ENCODE measurements around the gene ADAMTSL3. TPM values are rescaled to one million over a fixed set of nuclear protein-coding genes. Genes with fewer than 3 reads are reported as not detected.

The ADAMTSL3 gene
- total RNA-seq, 1 donor from 2014 or later: 0.64 TPM

GRCh38 chr15:83844742-83845141 is 190.8 kb downstream of the ADAMTSL3 start:
- no peaks in the 10 kb centered on the region for H3K9me3 Mint-ChIP-seq (ENCODE audit: unreplicated experiment)
- DNase-seq (ENCODE audit: low spot score): no peak
- H3K4me3 Mint-ChIP-seq (ENCODE audit: unreplicated experiment): no peak overlapping the region
- H3K36me3 Mint-ChIP-seq (ENCODE audit: low read depth, unreplicated experiment): no peaks in the 10 kb centered on the region
- no peak for TF ChIP-seq CTCF (IDR thresholded peaks at IDR 0.05; ENCODE audit: unreplicated experiment)
- H3K27ac Mint-ChIP-seq (ENCODE audit: unreplicated experiment): no peak overlapping the region
- H3K27me3 Mint-ChIP-seq (ENCODE audit: unreplicated experiment): no peaks in the 10 kb centered on the region
- peaks cover 6% of the 10 kb centered on the region for H3K4me1 Mint-ChIP-seq (ENCODE audit: unreplicated experiment)

DNA sequence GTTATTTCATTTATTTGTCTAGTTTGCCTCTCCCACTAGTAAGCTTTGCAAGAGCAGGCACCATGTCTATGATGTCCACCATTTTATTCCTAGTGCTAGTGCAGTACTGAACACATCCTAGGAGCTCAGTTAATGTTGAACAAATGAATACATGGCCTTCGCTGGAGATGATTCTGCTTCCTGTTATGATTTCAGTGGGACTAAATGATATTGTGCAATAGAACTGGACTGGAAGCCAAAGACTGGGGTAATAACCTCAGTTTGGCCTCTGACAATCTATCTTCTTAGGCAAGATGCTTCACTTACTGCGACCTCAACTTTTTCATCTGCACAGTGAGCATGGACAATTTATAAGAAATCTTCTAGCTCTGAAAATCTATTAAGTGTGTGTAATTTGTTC is 191.3 kb downstream of the ADAMTSL3 start:
- Mint-ChIP-seq H3K27me3 (ENCODE audit: unreplicated experiment) (no peaks in the 10 kb centered on the region), H3K4me1 (ENCODE audit: unreplicated experiment) (peaks cover 6% of the 10 kb centered on the region), H3K9me3 (ENCODE audit: unreplicated experiment) (no peaks in the 10 kb centered on the region), H3K4me3 (ENCODE audit: unreplicated experiment) (no peak overlapping the region), H3K36me3 (ENCODE audit: low read depth, unreplicated experiment) (no peaks in the 10 kb centered on the region), H3K27ac (ENCODE audit: unreplicated experiment) (no peak overlapping the region)
- no peak for DNase-seq (ENCODE audit: low spot score)
- no peak for TF ChIP-seq CTCF (IDR thresholded peaks at IDR 0.05; ENCODE audit: unreplicated experiment)

DNA sequence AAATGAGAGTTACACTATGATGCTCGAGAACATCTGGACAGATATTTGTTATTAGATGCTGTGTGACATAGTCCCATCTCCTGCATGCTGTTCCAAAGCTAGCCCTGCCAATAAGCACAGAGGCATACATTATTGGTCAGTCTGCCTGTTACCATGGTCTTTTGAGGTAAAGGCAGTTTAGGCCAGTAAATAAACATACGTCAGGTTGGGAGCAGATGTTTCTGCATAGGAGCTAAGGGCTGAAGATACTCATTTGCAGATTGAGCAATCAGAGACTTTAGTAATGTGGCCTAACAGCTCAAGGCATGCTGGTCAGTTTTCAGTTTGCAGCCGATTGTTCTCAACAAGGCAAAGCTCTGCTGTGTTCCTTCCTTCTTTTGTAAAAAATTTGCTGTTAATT is 192.9 kb downstream of the ADAMTSL3 start:
- no peak overlapping the region for H3K4me3 Mint-ChIP-seq (ENCODE audit: unreplicated experiment)
- H3K4me1 Mint-ChIP-seq (ENCODE audit: unreplicated experiment): peaks cover 6% of the 10 kb centered on the region
- H3K36me3 Mint-ChIP-seq (ENCODE audit: low read depth, unreplicated experiment): no peaks in the 10 kb centered on the region
- TF ChIP-seq CTCF (IDR thresholded peaks at IDR 0.05; ENCODE audit: unreplicated experiment): no peak
- H3K27me3 Mint-ChIP-seq (ENCODE audit: unreplicated experiment): no peaks in the 10 kb centered on the region
- no peak for DNase-seq (ENCODE audit: low spot score)
- H3K27ac Mint-ChIP-seq (ENCODE audit: unreplicated experiment): no peak overlapping the region
- H3K9me3 Mint-ChIP-seq (ENCODE audit: unreplicated experiment): no peaks in the 10 kb centered on the region

DNA sequence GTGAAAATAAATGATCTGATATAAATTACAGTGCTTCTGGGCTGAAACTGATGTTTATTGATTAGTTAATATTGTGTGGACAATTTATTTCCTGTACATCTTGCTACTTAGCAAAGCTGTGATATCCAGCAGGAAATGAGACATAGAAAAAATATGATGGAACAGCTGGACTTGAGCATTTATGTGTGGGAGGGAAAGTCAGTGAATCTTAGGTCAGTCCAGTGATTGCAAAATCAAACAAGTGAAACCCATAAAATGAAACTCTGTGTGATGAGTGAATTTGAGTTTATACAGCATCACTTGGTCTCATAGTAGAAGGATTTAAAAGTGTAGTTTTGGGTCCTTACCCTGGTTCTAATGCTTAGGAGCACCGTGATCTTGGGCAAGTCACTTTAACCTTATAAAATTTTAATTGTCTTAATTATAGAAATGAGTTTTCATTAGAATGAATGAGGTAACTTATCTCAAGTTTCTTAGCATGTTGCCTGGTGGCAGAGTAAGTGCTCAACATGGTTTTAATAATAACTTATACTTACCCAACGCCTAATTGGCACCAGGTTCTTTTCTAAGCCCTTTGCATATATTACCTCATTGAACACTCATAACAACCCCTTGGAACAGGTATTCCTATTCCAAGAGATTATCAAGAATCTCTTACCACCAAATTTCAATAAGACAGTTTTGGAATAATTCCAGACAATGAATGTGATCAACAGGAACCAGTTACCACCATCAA is 194.6 kb downstream of the ADAMTSL3 start:
- H3K27me3 Mint-ChIP-seq (ENCODE audit: unreplicated experiment): no peaks in the 10 kb centered on the region
- no peak overlapping the region for H3K27ac Mint-ChIP-seq (ENCODE audit: unreplicated experiment)
- H3K9me3 Mint-ChIP-seq (ENCODE audit: unreplicated experiment): no peaks in the 10 kb centered on the region
- no peak overlapping the region for H3K4me3 Mint-ChIP-seq (ENCODE audit: unreplicated experiment)
- TF ChIP-seq CTCF (IDR thresholded peaks at IDR 0.05; ENCODE audit: unreplicated experiment): no peak
- DNase-seq (ENCODE audit: low spot score): no peak
- peaks cover 6% of the 10 kb centered on the region for H3K4me1 Mint-ChIP-seq (ENCODE audit: unreplicated experiment)
- H3K36me3 Mint-ChIP-seq (ENCODE audit: low read depth, unreplicated experiment): no peaks in the 10 kb centered on the region

DNA sequence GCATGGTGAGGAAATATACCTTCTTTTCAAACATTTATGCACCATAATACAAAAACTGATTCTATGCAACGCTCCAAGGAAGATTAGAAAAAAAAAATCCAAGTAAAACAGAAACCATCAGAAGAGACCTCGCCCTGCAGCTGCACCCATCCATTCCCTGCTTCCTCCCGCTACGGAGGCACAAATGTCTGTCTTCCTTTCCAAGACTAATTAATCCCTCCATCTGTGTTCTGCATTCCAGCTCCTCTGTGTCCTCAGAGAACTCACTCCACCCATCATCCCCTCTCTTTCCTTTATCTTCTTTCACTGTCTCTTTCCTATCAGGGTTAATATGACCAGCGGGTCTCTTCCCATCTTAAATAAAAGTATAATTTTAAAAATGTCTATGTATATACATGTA is 196.1 kb downstream of the ADAMTSL3 start:
- H3K27ac Mint-ChIP-seq (ENCODE audit: unreplicated experiment): no peak overlapping the region
- no peaks in the 10 kb centered on the region for H3K9me3 Mint-ChIP-seq (ENCODE audit: unreplicated experiment)
- TF ChIP-seq CTCF (IDR thresholded peaks at IDR 0.05; ENCODE audit: unreplicated experiment): no peak
- no peak for DNase-seq (ENCODE audit: low spot score)
- H3K4me1 Mint-ChIP-seq (ENCODE audit: unreplicated experiment): peaks cover 6% of the 10 kb centered on the region
- H3K36me3 Mint-ChIP-seq (ENCODE audit: low read depth, unreplicated experiment): no peaks in the 10 kb centered on the region
- H3K4me3 Mint-ChIP-seq (ENCODE audit: unreplicated experiment): no peak overlapping the region
- H3K27me3 Mint-ChIP-seq (ENCODE audit: unreplicated experiment): no peaks in the 10 kb centered on the region
